Suprapubic skin (tissue), 4 donors: ENCODE measurements around the gene DNAJC5.

Experiments used
- CTCF ChIP-seq, 2 donors: fragments of 200-600 bp in 1 of 2; fragments of 450-650 bp in 1 of 2; sonication (generic) in 1 of 2; IDR thresholded peaks; one replicate each; pipeline ENCODE4 v1.5.1; 2016 to 2019; ENCODE audit warnings: antibody characterized with exemption in 2 of 2, mild to moderate bottlenecking in 1 of 2, moderate library complexity in 1 of 2
- EP300 ChIP-seq: sonication (generic); formaldehyde crosslinking; IDR thresholded peaks from one replicate; pipeline ENCODE4 v1.6.1; 2017; ENCODE audit warnings: antibody characterized with exemption
- POLR2A ChIP-seq, 2 donors: fragments of 450-650 bp; IDR thresholded peaks; one replicate each; pipeline ENCODE4 v1.6.1; 2017; ENCODE audit warnings: antibody characterized with exemption in 2 of 2, mild to moderate bottlenecking in 2 of 2, moderate library complexity in 2 of 2
- POLR2AphosphoS5 ChIP-seq, 3 donors: sonication (generic); formaldehyde crosslinking; IDR thresholded peaks; one replicate each; pipeline ENCODE4 v1.6.1; 2017; ENCODE audit warnings: antibody characterized with exemption in 3 of 3

DNA sequence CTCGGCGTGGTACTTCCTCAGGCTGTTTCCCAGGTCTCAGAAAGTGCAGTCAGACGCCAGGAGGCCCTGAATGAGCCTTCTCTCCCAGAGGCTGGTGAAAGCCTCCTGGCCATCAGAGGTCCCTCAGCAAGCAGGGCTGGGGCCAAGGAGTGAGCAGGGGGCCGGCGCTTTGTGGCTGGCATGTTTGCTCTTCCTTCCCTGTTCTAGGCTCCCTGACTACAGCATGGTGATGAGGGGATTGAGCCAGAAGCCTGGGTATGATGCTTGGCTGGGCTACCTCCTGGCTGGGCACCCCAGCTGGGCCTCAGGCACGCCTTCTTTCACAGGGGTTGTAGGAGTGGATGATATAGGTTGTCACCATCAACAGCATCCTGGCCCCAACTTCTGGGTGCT is 11.7 kb upstream of the DNAJC5 start:
- TF ChIP-seq POLR2AphosphoS5 (IDR thresholded peaks at IDR 0.05), result no peak
- TF ChIP-seq CTCF (IDR thresholded peaks at IDR 0.05), result no peak
- no peak for TF ChIP-seq POLR2A (IDR thresholded peaks at IDR 0.05)
- no peak for TF ChIP-seq EP300
